WERI-Rb-1 (cell line): Measurements from ENCODE around the gene TLCD3A.

Experiments used
- DNase-seq: peaks from one replicate; pipeline ENCODE4 v3.0.0-alpha.2; 2020
- H3K27ac ChIP-seq: fragments of 250-450 bp; sonication (Bioruptor Pico); 2 replicates; pipeline ENCODE4 v1.5.1; 2020; ENCODE audit warnings: mild to moderate bottlenecking, moderate library complexity
- H3K27me3 ChIP-seq: fragments of 250-450 bp; sonication (Bioruptor Pico); 2 replicates; pipeline ENCODE4 v1.5.1; 2021; ENCODE audit warnings: mild to moderate bottlenecking, low read depth, moderate library complexity; ENCODE audit not compliant: insufficient read depth, severe bottlenecking
- H3K36me3 ChIP-seq: fragments of 250-450 bp; sonication (Bioruptor Pico); 2 replicates; pipeline ENCODE4 v1.5.1; 2020; ENCODE audit warnings: mild to moderate bottlenecking, moderate library complexity
- H3K4me3 ChIP-seq: 2 replicates; pipeline ENCODE4 v1.5.1; 2011; ENCODE audit warnings: low read depth, mild to moderate bottlenecking, control low read depth, low read length
- H3K9me3 ChIP-seq: fragments of 250-450 bp; sonication (Bioruptor Pico); 2 replicates; pipeline ENCODE4 v1.5.1; 2021; ENCODE audit warnings: mild to moderate bottlenecking, moderate library complexity; ENCODE audit not compliant: severe bottlenecking
- CTCF ChIP-seq: IDR thresholded peaks from 2 replicates; pipeline ENCODE4 v1.5.1; 2011; ENCODE audit warnings: low read depth, mild to moderate bottlenecking, control low read depth, inconsistent platforms, low read length

Gene TLCD3A

GRCh38 chr17:791829-792228 lies 59.4 kb downstream of the TLCD3A start:
- Histone ChIP-seq H3K36me3 (peaks cover 54% of the 10 kb centered on the region), H3K4me3 (no peak overlapping the region), H3K9me3 (no peaks in the 10 kb centered on the region), H3K27me3 (no peaks in the 10 kb centered on the region), H3K27ac (no peak overlapping the region)
- DNase-seq: no peak
- TF ChIP-seq CTCF: no peak

GRCh38 chr17:792277-792676 lies 59.9 kb downstream of the TLCD3A start:
- H3K27ac ChIP-seq: peak overlapping the region; percentile 42

More at GRCh38 chr17:792277-792676, 59.9 kb downstream of the TLCD3A start:
- H3K36me3 ChIP-seq: peaks cover 54% of the 10 kb centered on the region
- no peak overlapping the region for H3K4me3 ChIP-seq
- no peaks in the 10 kb centered on the region for H3K27me3 ChIP-seq
- TF ChIP-seq CTCF: no peak
- DNase-seq: no peak
- no peaks in the 10 kb centered on the region for H3K9me3 ChIP-seq
